ENCODE results near the gene MAML1. TPM values are rescaled to one million over a fixed set of nuclear protein-coding genes. Genes with fewer than 3 reads are reported as not detected.

The MAML1 gene
- polyA plus RNA-seq, 1 of the 3 experiments (the other 2 are of a cell fraction) = 8.1 TPM

DNA sequence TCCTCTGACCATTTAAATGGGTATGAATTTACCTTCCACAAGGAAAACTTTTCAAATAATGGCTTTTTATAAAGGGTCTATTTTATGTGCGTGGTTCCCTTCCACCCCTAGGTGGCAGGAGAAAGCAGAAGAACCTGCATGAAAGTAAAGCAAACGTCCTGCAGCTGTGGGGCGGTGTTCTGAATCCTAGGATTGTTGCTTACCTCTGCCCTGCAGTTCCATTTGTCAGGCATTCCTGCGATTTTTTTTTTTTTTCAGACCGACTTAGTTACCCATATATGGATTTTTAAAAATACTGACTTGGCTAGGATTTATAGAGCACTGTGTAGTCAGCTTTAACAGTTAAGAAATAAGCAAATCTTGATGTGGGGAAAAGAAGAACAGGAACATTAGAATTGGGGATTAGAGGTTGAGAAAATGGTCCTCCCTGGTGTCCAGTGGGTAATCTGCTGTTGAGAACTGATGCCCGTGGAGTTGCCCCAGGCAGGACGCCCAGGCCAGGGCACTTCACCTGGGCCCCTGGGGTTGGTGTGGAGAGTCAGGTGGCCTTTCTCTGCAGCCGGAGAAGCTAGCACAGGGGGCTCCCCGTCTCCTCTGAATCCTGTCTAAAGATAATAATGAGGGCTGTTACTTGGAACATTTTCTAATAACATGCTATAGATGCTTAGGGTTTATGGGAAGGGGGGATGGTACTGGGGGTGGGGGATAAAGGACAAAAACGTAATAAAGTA, 30.8 kb downstream of the MAML1 start:
- Histone ChIP-seq H3K4me2 (peak overlapping the region; percentile 70), H4K20me1 (ENCODE audit: insufficient read depth) (peaks cover 46% of the 10 kb centered on the region), H3K27ac (ENCODE audit: low read depth in 2 of 2, low read length in 1 of 2) (peak overlapping the region; percentile 54 to 88), H3K9me2 (no peaks in the 10 kb centered on the region), H3K4me1 (ENCODE audit: control insufficient read depth in 1 of 2, insufficient read depth in 2 of 2, low read depth in 1 of 2, low read length in 1 of 2) (peaks cover 38 to 54% of the 10 kb centered on the region in 2 experiments), H3K9ac (no peak overlapping the region), H3K9me3 (no peaks in the 10 kb centered on the region), H2AFZ (ENCODE audit: low read depth) (no peak overlapping the region), H3F3A (replicated peaks; ENCODE audit: insufficient read depth) (peaks cover 44% of the 10 kb centered on the region), H3K79me2 (ENCODE audit: insufficient read depth) (peaks cover 74% of the 10 kb centered on the region), H3K36me3 (replicated peaks in 1 of 2; ENCODE audit: control insufficient read depth in 1 of 2, insufficient read depth in 2 of 2, low read length in 1 of 2) (peaks cover 9 to 12% of the 10 kb centered on the region in 2 experiments), H3K4me3 (ENCODE audit: low read depth in 2 of 2, low read length in 1 of 2) (peak overlapping the region in 1 of 2 experiments; percentile 34; a peak in 1 of 4 replicates), H3K27me3 (ENCODE audit: insufficient read depth) (no peaks in the 10 kb centered on the region)
- 34% methylated on average over 10 of the region's 10 CpGs for WGBS (ENCODE audit: low lambda C conversion rate)
- peak; percentile 84 for DNase-seq
- POLR2A ChIA-PET = interaction anchor here (1.0 kb wide), 1 partner anchor 31 kb away, joined by 3 read pairs; the partner anchor contains the start of gene LTC4S
- CTCF ChIA-PET = interaction anchor here (0.6 to 3.1 kb wide), 33 partner anchors 9 to 436 kb away, joined by 3 to 67 read pairs (median 4); partner anchors contain the start of gene LTC4S
- TF ChIP-seq RFX5 (IDR thresholded peaks at IDR 0.05; ENCODE audit: low read length) = no peak
- TF ChIP-seq CHD2 (IDR thresholded peaks at IDR 0.05; ENCODE audit: low read length, partially characterized antibody) = peak; percentile 20
- TF ChIP-seq SMC3 (IDR thresholded peaks at IDR 0.05; ENCODE audit: low read depth, low read length) = peak; percentile 54; the same call in 1 of the 2 replicates
- 0 out of 2 replicates have a peak, but pooled peaks have one; percentile 5 for TF ChIP-seq NRF1 (IDR thresholded peaks at IDR 0.05; ENCODE audit: low read depth, low read length)
- TF ChIP-seq SIN3A (IDR thresholded peaks at IDR 0.05; ENCODE audit: borderline replicate concordance, low read depth, low read length) = no peak
- TF ChIP-seq GABPA (IDR thresholded peaks at IDR 0.05; ENCODE audit: low read depth) = no peak
- TF ChIP-seq, protein P1, sequence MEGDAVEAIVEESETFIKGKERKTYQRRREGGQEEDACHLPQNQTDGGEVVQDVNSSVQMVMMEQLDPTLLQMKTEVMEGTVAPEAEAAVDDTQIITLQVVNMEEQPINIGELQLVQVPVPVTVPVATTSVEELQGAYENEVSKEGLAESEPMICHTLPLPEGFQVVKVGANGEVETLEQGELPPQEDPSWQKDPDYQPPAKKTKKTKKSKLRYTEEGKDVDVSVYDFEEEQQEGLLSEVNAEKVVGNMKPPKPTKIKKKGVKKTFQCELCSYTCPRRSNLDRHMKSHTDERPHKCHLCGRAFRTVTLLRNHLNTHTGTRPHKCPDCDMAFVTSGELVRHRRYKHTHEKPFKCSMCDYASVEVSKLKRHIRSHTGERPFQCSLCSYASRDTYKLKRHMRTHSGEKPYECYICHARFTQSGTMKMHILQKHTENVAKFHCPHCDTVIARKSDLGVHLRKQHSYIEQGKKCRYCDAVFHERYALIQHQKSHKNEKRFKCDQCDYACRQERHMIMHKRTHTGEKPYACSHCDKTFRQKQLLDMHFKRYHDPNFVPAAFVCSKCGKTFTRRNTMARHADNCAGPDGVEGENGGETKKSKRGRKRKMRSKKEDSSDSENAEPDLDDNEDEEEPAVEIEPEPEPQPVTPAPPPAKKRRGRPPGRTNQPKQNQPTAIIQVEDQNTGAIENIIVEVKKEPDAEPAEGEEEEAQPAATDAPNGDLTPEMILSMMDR (IDR thresholded peaks at IDR 0.05) = peak; percentile 95
- no peak for TF ChIP-seq FOXM1 (IDR thresholded peaks at IDR 0.05; ENCODE audit: low read depth)
- TF ChIP-seq, protein P2, sequence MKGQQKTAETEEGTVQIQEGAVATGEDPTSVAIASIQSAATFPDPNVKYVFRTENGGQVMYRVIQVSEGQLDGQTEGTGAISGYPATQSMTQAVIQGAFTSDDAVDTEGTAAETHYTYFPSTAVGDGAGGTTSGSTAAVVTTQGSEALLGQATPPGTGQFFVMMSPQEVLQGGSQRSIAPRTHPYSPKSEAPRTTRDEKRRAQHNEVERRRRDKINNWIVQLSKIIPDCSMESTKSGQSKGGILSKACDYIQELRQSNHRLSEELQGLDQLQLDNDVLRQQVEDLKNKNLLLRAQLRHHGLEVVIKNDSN (IDR thresholded peaks at IDR 0.05; ENCODE audit: borderline replicate concordance, low read depth) = no peak
- TF ChIP-seq RAD21 (IDR thresholded peaks at IDR 0.05; ENCODE audit: low read length) = peak; percentile 82
- no peak for TF ChIP-seq TAF1 (IDR thresholded peaks at IDR 0.05; ENCODE audit: borderline replicate concordance, low read depth, low read length)
- no peak for TF ChIP-seq JUND (IDR thresholded peaks at IDR 0.05)
- no peak for TF ChIP-seq RXRA (IDR thresholded peaks at IDR 0.05; ENCODE audit: borderline replicate concordance, low read depth)
- TF ChIP-seq GATA2 (CRISPR knock-in tag; IDR thresholded peaks at IDR 0.05) = no peak
- TF ChIP-seq, protein P3, sequence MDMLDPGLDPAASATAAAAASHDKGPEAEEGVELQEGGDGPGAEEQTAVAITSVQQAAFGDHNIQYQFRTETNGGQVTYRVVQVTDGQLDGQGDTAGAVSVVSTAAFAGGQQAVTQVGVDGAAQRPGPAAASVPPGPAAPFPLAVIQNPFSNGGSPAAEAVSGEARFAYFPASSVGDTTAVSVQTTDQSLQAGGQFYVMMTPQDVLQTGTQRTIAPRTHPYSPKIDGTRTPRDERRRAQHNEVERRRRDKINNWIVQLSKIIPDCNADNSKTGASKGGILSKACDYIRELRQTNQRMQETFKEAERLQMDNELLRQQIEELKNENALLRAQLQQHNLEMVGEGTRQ (IDR thresholded peaks at IDR 0.05; ENCODE audit: borderline replicate concordance, low read depth, low read length) = no peak
- TF ChIP-seq ELF1 (IDR thresholded peaks at IDR 0.05) = no peak
- TF ChIP-seq YY1 (IDR thresholded peaks at IDR 0.05; ENCODE audit: low read depth) = peak; percentile 20; the same call in 1 of the 2 replicates
- TF ChIP-seq, protein P4, sequence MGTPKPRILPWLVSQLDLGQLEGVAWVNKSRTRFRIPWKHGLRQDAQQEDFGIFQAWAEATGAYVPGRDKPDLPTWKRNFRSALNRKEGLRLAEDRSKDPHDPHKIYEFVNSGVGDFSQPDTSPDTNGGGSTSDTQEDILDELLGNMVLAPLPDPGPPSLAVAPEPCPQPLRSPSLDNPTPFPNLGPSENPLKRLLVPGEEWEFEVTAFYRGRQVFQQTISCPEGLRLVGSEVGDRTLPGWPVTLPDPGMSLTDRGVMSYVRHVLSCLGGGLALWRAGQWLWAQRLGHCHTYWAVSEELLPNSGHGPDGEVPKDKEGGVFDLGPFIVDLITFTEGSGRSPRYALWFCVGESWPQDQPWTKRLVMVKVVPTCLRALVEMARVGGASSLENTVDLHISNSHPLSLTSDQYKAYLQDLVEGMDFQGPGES (IDR thresholded peaks at IDR 0.05; ENCODE audit: low read depth, low read length) = no peak
- TF ChIP-seq FOSL2 (IDR thresholded peaks at IDR 0.05; ENCODE audit: borderline replicate concordance, low read depth) = no peak
- TF ChIP-seq EP300 (IDR thresholded peaks at IDR 0.05; ENCODE audit: borderline replicate concordance in 1 of 2, low read depth in 1 of 2, low read length in 1 of 2) = no peak
- TF ChIP-seq MEF2A (IDR thresholded peaks at IDR 0.05; ENCODE audit: borderline replicate concordance, low read depth) = no peak
- no peak for TF ChIP-seq FOXJ3 (CRISPR knock-in tag; IDR thresholded peaks at IDR 0.05)
- TF ChIP-seq, protein P5, sequence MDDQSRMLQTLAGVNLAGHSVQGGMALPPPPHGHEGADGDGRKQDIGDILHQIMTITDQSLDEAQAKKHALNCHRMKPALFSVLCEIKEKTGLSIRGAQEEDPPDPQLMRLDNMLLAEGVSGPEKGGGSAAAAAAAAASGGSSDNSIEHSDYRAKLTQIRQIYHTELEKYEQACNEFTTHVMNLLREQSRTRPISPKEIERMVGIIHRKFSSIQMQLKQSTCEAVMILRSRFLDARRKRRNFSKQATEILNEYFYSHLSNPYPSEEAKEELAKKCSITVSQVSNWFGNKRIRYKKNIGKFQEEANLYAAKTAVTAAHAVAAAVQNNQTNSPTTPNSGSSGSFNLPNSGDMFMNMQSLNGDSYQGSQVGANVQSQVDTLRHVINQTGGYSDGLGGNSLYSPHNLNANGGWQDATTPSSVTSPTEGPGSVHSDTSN (IDR thresholded peaks at IDR 0.05) = no peak
- TF ChIP-seq EZH2phosphoT487 (IDR thresholded peaks at IDR 0.05; ENCODE audit: borderline replicate concordance, low read depth) = no peak
- TF ChIP-seq NFIC (IDR thresholded peaks at IDR 0.05; ENCODE audit: borderline replicate concordance) = no peak
- 0 out of 2 replicates have a peak, but pooled peaks have one; percentile 22 for TF ChIP-seq MXI1 (IDR thresholded peaks at IDR 0.05; ENCODE audit: low read depth, low read length)
- TF ChIP-seq, protein P6, sequence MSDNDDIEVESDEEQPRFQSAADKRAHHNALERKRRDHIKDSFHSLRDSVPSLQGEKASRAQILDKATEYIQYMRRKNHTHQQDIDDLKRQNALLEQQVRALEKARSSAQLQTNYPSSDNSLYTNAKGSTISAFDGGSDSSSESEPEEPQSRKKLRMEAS (IDR thresholded peaks at IDR 0.05; ENCODE audit: low read depth) = no peak
- TF ChIP-seq POLR2AphosphoS5 (IDR thresholded peaks at IDR 0.05; ENCODE audit: low read depth, low read length) = no peak
- TF ChIP-seq RCOR1 (IDR thresholded peaks at IDR 0.05; ENCODE audit: low read length) = peak; percentile 44; the same call in 1 of the 2 replicates

Data from SK-N-SH (cell line).